ENCODE measurements around the gene RSRC1. TPM values are rescaled to one million over a fixed set of nuclear protein-coding genes. Genes with fewer than 3 reads are reported as not detected.

RSRC1 gene
- total RNA-seq, 4 donors from 2014 or later: 27.7 to 36.7 (median 31.9) TPM

- DNase-seq: no peak
- no peaks in the 10 kb centered on the region for H3K27me3 ChIP-seq
- H3K9me3 ChIP-seq: no peaks in the 10 kb centered on the region
- in situ Hi-C loops (cut with MboI; ENCODE audit: low sequenced_read_pairs in 4 of 4) (no loop called here), intact Hi-C loops (cut with DNase I; ENCODE audit: low total_unique reads) (no loop called here)
- H3K4me1 ChIP-seq: no peaks in the 10 kb centered on the region
- no peak overlapping the region for H3K27ac ChIP-seq
- TF ChIP-seq POLR2A (IDR thresholded peaks at IDR 0.05): no peak
- no peak for TF ChIP-seq CTCF (IDR thresholded peaks at IDR 0.05 in 4 of 5, conservative IDR thresholded peaks at IDR 0.05 in 1 of 5)
- H3K4me3 ChIP-seq: no peak overlapping the region
- no peaks in the 10 kb centered on the region for H3K36me3 ChIP-seq
- no peak for ATAC-seq
Observed at GRCh38 chr3:158244274-158244673, 134.4 kb downstream of the RSRC1 start.

GRCh38 chr3:158247288-158247687 is 137.4 kb downstream of the RSRC1 start:
- Histone ChIP-seq H3K27me3 (no peaks in the 10 kb centered on the region), H3K4me3 (no peak overlapping the region), H3K4me1 (no peaks in the 10 kb centered on the region), H3K27ac (no peak overlapping the region), H3K36me3 (no peaks in the 10 kb centered on the region), H3K9me3 (no peaks in the 10 kb centered on the region)
- ATAC-seq: no peak
- intact Hi-C loops (cut with DNase I; ENCODE audit: low total_unique reads): no loop called here
- in situ Hi-C loops (cut with MboI; ENCODE audit: low sequenced_read_pairs in 4 of 4): no loop called here
- DNase-seq: no peak
- TF ChIP-seq CTCF (IDR thresholded peaks at IDR 0.05 in 4 of 5, conservative IDR thresholded peaks at IDR 0.05 in 1 of 5) (no peak), POLR2A (IDR thresholded peaks at IDR 0.05) (no peak)

GRCh38 chr3:158248261-158248660 is 138.4 kb downstream of the RSRC1 start:
- Histone ChIP-seq H3K36me3 (no peaks in the 10 kb centered on the region), H3K27me3 (no peaks in the 10 kb centered on the region), H3K4me3 (no peak overlapping the region), H3K4me1 (no peaks in the 10 kb centered on the region), H3K27ac (no peak overlapping the region), H3K9me3 (no peaks in the 10 kb centered on the region)
- ATAC-seq (no peak), DNase-seq (no peak)
- in situ Hi-C loops (cut with MboI; ENCODE audit: low sequenced_read_pairs in 4 of 4) (no loop called here), intact Hi-C loops (cut with DNase I; ENCODE audit: low total_unique reads) (no loop called here)
- TF ChIP-seq POLR2A (IDR thresholded peaks at IDR 0.05) (no peak), CTCF (IDR thresholded peaks at IDR 0.05 in 4 of 5, conservative IDR thresholded peaks at IDR 0.05 in 1 of 5) (no peak)

- no peak for ATAC-seq
- TF ChIP-seq CTCF (IDR thresholded peaks at IDR 0.05 in 4 of 5, conservative IDR thresholded peaks at IDR 0.05 in 1 of 5): no peak
- no peak for TF ChIP-seq POLR2A (IDR thresholded peaks at IDR 0.05)
Observed at GRCh38 chr3:158249183-158249582, 139.3 kb downstream of the RSRC1 start.

GRCh38 chr3:158258619-158259018 is 148.7 kb downstream of the RSRC1 start:
- DNase-seq (no peak), ATAC-seq (no peak)
- H3K27me3 ChIP-seq: no peaks in the 10 kb centered on the region
- intact Hi-C loops (cut with DNase I; ENCODE audit: low total_unique reads) (no loop called here), in situ Hi-C loops (cut with MboI; ENCODE audit: low sequenced_read_pairs in 4 of 4) (no loop called here)
- H3K27ac ChIP-seq: no peak overlapping the region
- H3K4me1 ChIP-seq: no peaks in the 10 kb centered on the region
- no peak overlapping the region for H3K4me3 ChIP-seq
- TF ChIP-seq CTCF (IDR thresholded peaks at IDR 0.05 in 4 of 5, conservative IDR thresholded peaks at IDR 0.05 in 1 of 5) (no peak), POLR2A (IDR thresholded peaks at IDR 0.05) (no peak)
- H3K36me3 ChIP-seq: no peaks in the 10 kb centered on the region
- H3K9me3 ChIP-seq: no peaks in the 10 kb centered on the region

More at GRCh38 chr3:158249183-158249582, 139.3 kb downstream of the RSRC1 start:
- no peaks in the 10 kb centered on the region for H3K27me3 ChIP-seq
- no peaks in the 10 kb centered on the region for H3K4me1 ChIP-seq
- H3K4me3 ChIP-seq: no peak overlapping the region
- intact Hi-C loops (cut with DNase I; ENCODE audit: low total_unique reads): no loop called here
- in situ Hi-C loops (cut with MboI; ENCODE audit: low sequenced_read_pairs in 4 of 4): no loop called here
- H3K27ac ChIP-seq: no peak overlapping the region
- H3K9me3 ChIP-seq: no peaks in the 10 kb centered on the region
- no peaks in the 10 kb centered on the region for H3K36me3 ChIP-seq
- no peak for DNase-seq

All from gastrocnemius medialis (tissue), 4 donors.